ENCODE data around the gene GRIK4.

GRIK4 gene

DNA sequence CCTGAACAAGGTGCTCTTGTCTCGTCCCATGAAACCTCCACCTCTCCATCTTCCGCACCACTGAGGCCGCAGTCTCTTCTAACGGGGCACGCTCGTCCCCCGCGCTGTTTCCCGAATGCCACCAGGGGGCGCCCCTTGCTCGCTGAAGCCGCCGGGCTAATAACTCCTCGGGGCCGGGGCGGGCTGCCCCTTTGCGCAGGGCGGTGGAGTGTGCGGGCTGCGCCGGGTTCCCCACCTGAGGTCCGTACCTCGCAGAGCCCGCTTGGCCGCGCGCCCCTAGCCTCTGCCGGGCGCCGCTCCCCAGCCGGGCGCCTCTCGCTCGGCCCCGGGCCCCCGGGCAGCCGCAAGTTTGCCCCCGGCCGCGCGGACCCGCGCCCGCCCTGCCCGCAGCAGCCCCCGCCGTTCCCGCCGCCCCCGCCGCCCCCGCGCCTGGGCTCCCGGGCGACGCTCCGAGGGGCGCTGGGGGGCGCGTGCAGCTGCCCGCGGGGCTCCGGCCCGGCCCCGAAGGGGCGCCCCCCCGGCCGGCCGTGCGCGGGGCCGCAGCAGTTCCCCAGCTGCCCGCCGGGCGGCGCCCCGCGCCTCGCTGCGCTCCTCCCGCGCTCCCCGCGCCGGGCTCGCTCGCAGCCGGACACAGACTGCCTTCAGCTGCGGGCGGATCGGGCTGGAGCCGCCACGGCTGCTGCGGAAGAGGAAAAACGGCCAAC is at the start of gene GRIK4:
Gene GRIK4, plus strand, starts transcription at position 633 of the 704 bp plus-strand sequence. CDS start 148,571 bp downstream, outside the sequence.
- peak within 1 kb of the TSS; percentile 21 to 43 for H3K4me3 ChIP-seq (replicated peaks in 1 of 2; ENCODE audit: low read depth in 2 of 2, low read length in 2 of 2)
- peak; percentile 69 to 78 for DNase-seq (ENCODE audit: low read depth in 2 of 2)
- TF ChIP-seq, protein P1, sequence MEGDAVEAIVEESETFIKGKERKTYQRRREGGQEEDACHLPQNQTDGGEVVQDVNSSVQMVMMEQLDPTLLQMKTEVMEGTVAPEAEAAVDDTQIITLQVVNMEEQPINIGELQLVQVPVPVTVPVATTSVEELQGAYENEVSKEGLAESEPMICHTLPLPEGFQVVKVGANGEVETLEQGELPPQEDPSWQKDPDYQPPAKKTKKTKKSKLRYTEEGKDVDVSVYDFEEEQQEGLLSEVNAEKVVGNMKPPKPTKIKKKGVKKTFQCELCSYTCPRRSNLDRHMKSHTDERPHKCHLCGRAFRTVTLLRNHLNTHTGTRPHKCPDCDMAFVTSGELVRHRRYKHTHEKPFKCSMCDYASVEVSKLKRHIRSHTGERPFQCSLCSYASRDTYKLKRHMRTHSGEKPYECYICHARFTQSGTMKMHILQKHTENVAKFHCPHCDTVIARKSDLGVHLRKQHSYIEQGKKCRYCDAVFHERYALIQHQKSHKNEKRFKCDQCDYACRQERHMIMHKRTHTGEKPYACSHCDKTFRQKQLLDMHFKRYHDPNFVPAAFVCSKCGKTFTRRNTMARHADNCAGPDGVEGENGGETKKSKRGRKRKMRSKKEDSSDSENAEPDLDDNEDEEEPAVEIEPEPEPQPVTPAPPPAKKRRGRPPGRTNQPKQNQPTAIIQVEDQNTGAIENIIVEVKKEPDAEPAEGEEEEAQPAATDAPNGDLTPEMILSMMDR (IDR thresholded peaks at IDR 0.05; ENCODE audit: low read depth, low read length), result peak; percentile 91

DNA sequence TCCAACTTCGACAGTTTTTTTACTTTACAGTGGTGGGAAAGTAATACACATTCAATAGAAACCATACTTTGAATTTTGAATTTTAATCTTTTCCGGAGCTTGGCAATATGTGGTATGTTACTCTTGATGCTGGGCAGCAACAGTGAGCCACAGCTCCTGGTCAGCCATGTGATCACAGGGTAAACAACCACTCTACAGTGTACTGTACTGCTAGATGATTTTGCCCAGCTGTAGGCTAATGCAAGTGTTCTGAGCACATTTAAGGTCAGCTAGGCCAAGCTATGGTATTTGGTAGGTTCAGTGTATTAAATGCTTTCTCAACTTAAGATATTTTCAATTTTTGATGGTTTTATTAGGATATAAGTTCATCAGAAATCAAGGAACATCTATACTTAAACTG is 48.7 kb upstream of the GRIK4 start:
- TF ChIP-seq, protein P1 (IDR thresholded peaks at IDR 0.05; ENCODE audit: low read depth, low read length), result no peak
- H3K4me3 ChIP-seq (replicated peaks in 1 of 2; ENCODE audit: low read depth in 2 of 2, low read length in 2 of 2), result no peak overlapping the region
- DNase-seq (ENCODE audit: low read depth in 2 of 2), result no peak

DNA sequence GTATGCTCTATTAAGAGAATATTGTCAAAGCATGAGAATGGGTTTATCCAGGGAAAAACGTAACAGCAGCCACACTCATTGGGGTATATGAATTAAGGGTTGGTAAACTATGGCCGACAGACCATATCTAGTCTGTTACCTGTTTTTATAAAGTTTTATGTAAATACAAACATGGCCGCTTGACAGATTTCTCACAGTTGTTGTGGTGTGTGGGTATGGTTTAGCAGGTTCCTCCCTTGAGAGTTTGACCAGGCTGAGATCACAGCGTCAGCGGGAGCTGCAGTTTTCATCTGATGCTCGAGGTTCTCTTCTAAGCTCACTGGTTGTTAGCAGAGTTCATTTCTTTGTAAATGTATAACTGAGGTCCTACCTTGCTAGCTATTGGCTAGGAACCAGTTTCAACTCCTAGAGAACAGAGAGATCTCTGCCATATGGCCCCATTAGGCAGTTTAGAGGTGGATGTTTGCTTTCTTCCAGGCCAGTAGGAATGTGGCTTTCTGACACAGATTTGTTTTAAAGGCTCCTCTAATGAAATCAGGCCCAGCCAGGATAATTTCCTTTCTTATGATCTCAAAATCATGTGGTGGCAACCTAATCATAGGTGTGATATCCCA is 45.5 kb upstream of the GRIK4 start:
- H3K4me3 ChIP-seq (replicated peaks in 1 of 2; ENCODE audit: low read depth in 2 of 2, low read length in 2 of 2), result no peak overlapping the region
- DNase-seq (ENCODE audit: low read depth in 2 of 2), result no peak
- TF ChIP-seq, protein P1 (IDR thresholded peaks at IDR 0.05; ENCODE audit: low read depth, low read length), result no peak

- TF ChIP-seq, protein P1 (IDR thresholded peaks at IDR 0.05; ENCODE audit: low read depth, low read length), result no peak
- peak in 1 of 2 donors; percentile 18 for DNase-seq (ENCODE audit: low read depth in 2 of 2)
- H3K4me3 ChIP-seq (replicated peaks in 1 of 2; ENCODE audit: low read depth in 2 of 2, low read length in 2 of 2), result no peak overlapping the region
These were observed 43.9 kb upstream of the GRIK4 start for GRCh38 chr11:120467627-120468026.

- no peak overlapping the region for H3K4me3 ChIP-seq (replicated peaks in 1 of 2; ENCODE audit: low read depth in 2 of 2, low read length in 2 of 2)
- DNase-seq (ENCODE audit: low read depth in 2 of 2), result peak; percentile 40 to 85
- TF ChIP-seq, protein P1 (IDR thresholded peaks at IDR 0.05; ENCODE audit: low read depth, low read length), result no peak
These were observed 40.4 kb upstream of the GRIK4 start for GRCh38 chr11:120471131-120471530.

DNA sequence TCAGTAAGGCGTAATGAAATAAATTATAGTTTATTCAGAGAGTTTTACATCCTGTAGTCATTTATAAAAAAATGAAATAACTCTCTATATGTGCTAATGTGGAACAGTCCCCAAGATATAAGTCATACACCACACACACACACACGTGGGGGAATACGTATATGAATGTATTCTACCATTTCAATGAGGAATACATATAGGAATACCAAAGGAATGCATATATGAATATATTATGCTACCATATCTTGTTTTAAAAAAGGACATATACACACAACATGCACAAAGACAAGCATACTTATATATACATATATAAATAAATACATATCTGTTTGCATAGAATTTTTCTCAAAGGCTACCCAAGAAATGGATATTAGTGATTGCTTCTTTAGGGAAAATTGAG is 39.6 kb upstream of the GRIK4 start:
- no peak for DNase-seq (ENCODE audit: low read depth in 2 of 2)
- TF ChIP-seq, protein P1 (IDR thresholded peaks at IDR 0.05; ENCODE audit: low read depth, low read length), result no peak
- H3K4me3 ChIP-seq (replicated peaks in 1 of 2; ENCODE audit: low read depth in 2 of 2, low read length in 2 of 2), result no peak overlapping the region

Measured in cardiac fibroblast (primary cell).